NCI-H510A treated with DMSO at 0.1 percent for 48 hours (cell line): ENCODE results near the gene TKTL2.
"Not testable (repeated sequence)": the region's sequence is repeated elsewhere in the genome, so short reads cannot be mapped to it uniquely, and the experiment has no call there.

Experiments
- DNase-seq: peaks from one replicate; lab custom pipeline; 2025; lab: John Stamatoyannopoulos, UW

Gene TKTL2

GRCh38 chr4:163447481-163447880 is 26.1 kb downstream of the TKTL2 start:
- DNase-seq, result no peak

GRCh38 chr4:163447023-163447422 is 26.5 kb downstream of the TKTL2 start:
- not testable (repeated sequence) for DNase-seq

GRCh38 chr4:163440040-163440439 is 33.5 kb downstream of the TKTL2 start:
- no peak for DNase-seq
